GM21360 (cell line): ENCODE data around the gene PPP2R2B.

Experiments used
- ATAC-seq: cut with Tn5 transposase; IDR thresholded peaks from one replicate; pipeline ENCODE4 v1.9.1; 2021; ENCODE audit warnings: mild to moderate bottlenecking, moderate library complexity; ENCODE audit not compliant: unreplicated experiment

PPP2R2B gene

GRCh38 chr5:146660376-146660960 lies 218.1 kb downstream of the PPP2R2B start:
- no peak for ATAC-seq

- ATAC-seq, result no peak
These were observed 218.6 kb downstream of the PPP2R2B start for GRCh38 chr5:146659961-146660360.

- no peak for ATAC-seq
These were observed 221.9 kb downstream of the PPP2R2B start for GRCh38 chr5:146656703-146657102.

- ATAC-seq, result no peak
These were observed 225.0 kb downstream of the PPP2R2B start for GRCh38 chr5:146653560-146653959.

GRCh38 chr5:146652547-146652946 lies 226.0 kb downstream of the PPP2R2B start:
- ATAC-seq, result no peak

GRCh38 chr5:146647656-146648199 lies 230.8 kb downstream of the PPP2R2B start:
- ATAC-seq, result no peak

GRCh38 chr5:146646441-146646840 lies 232.1 kb downstream of the PPP2R2B start:
- no peak for ATAC-seq

- ATAC-seq, result no peak
These were observed 233.2 kb downstream of the PPP2R2B start for GRCh38 chr5:146645342-146645741.

- no peak for ATAC-seq
These were observed 233.7 kb downstream of the PPP2R2B start for GRCh38 chr5:146644831-146645230.

- ATAC-seq, result no peak
These were observed 234.8 kb downstream of the PPP2R2B start for GRCh38 chr5:146643776-146644175.

- no peak for ATAC-seq
These were observed 236.1 kb downstream of the PPP2R2B start for GRCh38 chr5:146642410-146642809.

- ATAC-seq, result no peak
These were observed 236.6 kb downstream of the PPP2R2B start for GRCh38 chr5:146641941-146642340.

- no peak for ATAC-seq
These were observed 238.2 kb downstream of the PPP2R2B start for GRCh38 chr5:146640285-146640896.

- ATAC-seq, result no peak
These were observed 243.1 kb downstream of the PPP2R2B start for GRCh38 chr5:146635443-146635842.

- ATAC-seq, result no peak
These were observed 245.2 kb downstream of the PPP2R2B start for GRCh38 chr5:146633323-146633764.

- no peak for ATAC-seq
These were observed 245.8 kb downstream of the PPP2R2B start for GRCh38 chr5:146632620-146633322.

GRCh38 chr5:146630472-146630871 lies 248.1 kb downstream of the PPP2R2B start:
- ATAC-seq, result no peak

- no peak for ATAC-seq
These were observed 249.6 kb downstream of the PPP2R2B start for GRCh38 chr5:146628950-146629349.

GRCh38 chr5:146626936-146627335 lies 251.6 kb downstream of the PPP2R2B start:
- no peak for ATAC-seq

GRCh38 chr5:146624179-146624578 lies 254.4 kb downstream of the PPP2R2B start:
- no peak for ATAC-seq

GRCh38 chr5:146623666-146624065 lies 254.9 kb downstream of the PPP2R2B start:
- ATAC-seq, result no peak

- ATAC-seq, result no peak
These were observed 255.5 kb downstream of the PPP2R2B start for GRCh38 chr5:146623009-146623408.
